ENCODE results near the gene TIMM10.
A peak's percentile ranks its signal among the peaks of the same experiment; 100 is the strongest.

Gene TIMM10

DNA sequence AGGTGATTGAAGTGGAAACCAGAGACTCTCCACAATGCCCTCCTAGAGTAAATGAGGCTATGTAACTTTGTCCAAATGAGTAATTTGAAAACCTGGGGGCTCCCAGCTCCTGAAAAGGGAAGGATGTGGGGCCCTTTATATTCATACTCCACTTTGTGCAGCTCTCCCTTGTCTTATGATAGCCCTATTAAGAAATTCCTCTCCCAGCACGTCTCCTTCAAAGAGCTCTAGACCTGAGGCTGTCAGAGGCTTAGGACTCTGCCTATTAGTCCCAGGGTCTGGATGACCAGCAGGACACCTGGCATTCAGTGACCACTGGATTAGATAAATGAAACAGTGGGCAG is 17.1 kb downstream of the TIMM10 start:
- no peak for DNase-seq
- TF ChIP-seq CTCF (IDR thresholded peaks at IDR 0.05; ENCODE audit: low read depth, low read length), result no peak
- Histone ChIP-seq H3K4me3 (ENCODE audit: low read depth, low read length) (peak overlapping the region; percentile 72), H3K9me3 (no peaks in the 10 kb centered on the region), H3K4me1 (no peaks in the 10 kb centered on the region), H3K27me3 (no peaks in the 10 kb centered on the region), H3K36me3 (no peaks in the 10 kb centered on the region)

DNA sequence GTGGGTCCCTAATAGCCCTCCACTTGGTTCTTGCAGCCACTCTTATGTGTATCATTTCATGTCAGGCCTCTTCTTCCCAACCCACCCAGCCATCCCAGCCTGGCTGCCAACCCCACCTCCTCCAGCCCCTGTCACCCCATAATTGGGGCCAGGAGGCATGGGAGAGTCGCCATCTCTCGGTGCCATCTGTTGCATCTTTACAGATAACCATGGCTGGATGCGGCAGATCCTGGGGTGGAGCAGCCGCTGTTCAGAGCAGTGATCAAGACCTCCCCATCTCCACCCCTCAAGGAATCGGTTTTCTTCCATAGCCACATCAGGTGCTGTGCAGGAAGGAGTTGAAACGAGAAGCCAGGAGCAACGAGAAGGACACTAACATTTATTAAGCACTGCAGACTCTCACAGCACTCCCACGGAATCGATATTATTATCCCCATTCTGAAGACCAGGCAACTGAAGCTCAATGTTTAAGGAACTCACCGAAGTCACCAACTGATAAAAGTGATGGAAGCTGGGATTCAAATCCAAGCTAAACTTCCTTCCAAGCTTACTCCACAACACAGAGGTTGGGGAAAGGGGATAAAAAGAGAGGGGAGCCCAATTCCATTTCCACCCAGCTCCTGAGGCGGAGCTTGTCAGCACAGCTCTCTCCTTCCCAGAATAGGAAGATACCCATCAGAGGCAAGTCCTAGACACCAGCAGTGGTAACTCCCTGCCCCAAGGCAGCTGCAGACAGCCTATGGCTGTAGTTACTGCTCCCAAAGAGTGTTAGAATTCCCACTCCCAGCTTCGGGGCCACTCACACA is 17.7 kb downstream of the TIMM10 start:
- Histone ChIP-seq H3K36me3 (no peaks in the 10 kb centered on the region), H3K4me1 (no peaks in the 10 kb centered on the region), H3K27me3 (no peaks in the 10 kb centered on the region), H3K9me3 (no peaks in the 10 kb centered on the region), H3K4me3 (ENCODE audit: low read depth, low read length) (no peak overlapping the region; the same call in 1 of the 2 replicates)
- TF ChIP-seq CTCF (IDR thresholded peaks at IDR 0.05; ENCODE audit: low read depth, low read length), result no peak
- no peak for DNase-seq

DNA sequence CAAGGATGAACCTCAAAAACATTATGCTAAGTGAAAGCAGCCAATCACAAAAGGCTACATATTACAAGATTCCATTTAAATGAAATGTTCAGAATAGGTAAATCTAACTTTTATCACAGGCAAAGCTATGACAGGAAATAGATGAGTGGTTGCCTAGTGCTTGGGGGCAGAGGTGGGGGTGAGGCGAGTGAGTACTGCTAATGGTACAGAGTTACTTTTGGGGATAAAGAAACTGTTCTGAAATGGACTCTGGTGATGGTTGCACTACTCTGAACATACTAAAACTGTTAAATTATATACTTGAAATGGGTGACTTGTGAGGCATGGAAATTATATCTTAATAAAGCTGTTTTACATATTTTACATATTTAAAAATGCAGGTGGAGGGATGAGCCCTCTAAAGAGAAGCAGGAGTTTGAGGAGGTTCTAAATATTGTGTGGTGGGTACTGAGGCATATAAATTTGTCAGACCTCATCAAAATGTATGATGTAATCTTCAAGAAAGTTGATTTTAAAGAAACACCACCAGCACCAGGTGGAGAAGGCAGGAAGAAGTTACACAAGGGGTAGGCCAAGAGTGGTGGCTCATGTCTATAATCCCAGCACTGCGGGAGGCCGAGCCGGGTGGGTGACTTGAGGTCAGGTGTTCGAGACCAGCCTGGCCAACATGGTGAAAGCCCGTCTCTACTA is 18.7 kb downstream of the TIMM10 start:
- H3K4me3 ChIP-seq (ENCODE audit: low read depth, low read length), result no peak overlapping the region

GRCh38 chr11:57508341-57509170 is 22.0 kb downstream of the TIMM10 start:
- TF ChIP-seq CTCF (IDR thresholded peaks at IDR 0.05; ENCODE audit: low read depth, low read length), result no peak
- Histone ChIP-seq H3K36me3 (no peaks in the 10 kb centered on the region), H3K9me3 (no peaks in the 10 kb centered on the region), H3K27me3 (no peaks in the 10 kb centered on the region), H3K4me1 (no peaks in the 10 kb centered on the region), H3K4me3 (ENCODE audit: low read depth, low read length) (no peak overlapping the region)
- DNase-seq, result no peak

More for the DNA sequence above, 18.7 kb downstream of the TIMM10 start:
- H3K4me1 ChIP-seq, result no peaks in the 10 kb centered on the region
- H3K9me3 ChIP-seq, result no peaks in the 10 kb centered on the region
- H3K27me3 ChIP-seq, result no peaks in the 10 kb centered on the region
- no peaks in the 10 kb centered on the region for H3K36me3 ChIP-seq
- DNase-seq, result no peak
- TF ChIP-seq CTCF (IDR thresholded peaks at IDR 0.05; ENCODE audit: low read depth, low read length), result no peak

- Histone ChIP-seq H3K27me3 (no peaks in the 10 kb centered on the region), H3K4me1 (no peaks in the 10 kb centered on the region), H3K4me3 (ENCODE audit: low read depth, low read length) (no peak overlapping the region), H3K9me3 (no peaks in the 10 kb centered on the region), H3K36me3 (no peaks in the 10 kb centered on the region)
- no peak for TF ChIP-seq CTCF (IDR thresholded peaks at IDR 0.05; ENCODE audit: low read depth, low read length)
- no peak for DNase-seq
Measured at GRCh38 chr11:57506522-57506921, 24.0 kb downstream of the TIMM10 start.

All from BE2C (cell line).